A549 treated with GW870086 at 1 μM for 4 hours (cell line): ENCODE data around the gene AREG. TPM values are rescaled to one million over a fixed set of nuclear protein-coding genes. Genes with fewer than 3 reads are reported as not detected.

Experiments
- total RNA-seq: library from RNA; stranded (reverse); fragments of 200-300 nt; extraction: Qiagen RNA extraction; gene quantifications from 5 replicates; pipeline ENCODE4 v1.2.3, GENCODE V29; 2022; ENCODE audit warnings: low read depth

AREG gene
- 38.9 to 48.1 TPM (median 43.8 TPM) in 5 replicates for total RNA-seq

GRCh38 chr4:74444891-74445642 is at the start of gene AREG:
Gene AREG (plus strand): TSS chr4:74445136. CDS start chr4:74445346, 210 bp downstream.

Other genes starting within 250 kb of the AREG start
- not detected in 5 replicates for gene EPGN, start 136.7 kb upstream of the AREG start, total RNA-seq
- gene EREG, start 80.0 kb upstream of the AREG start, total RNA-seq = 14.3 to 28.3 TPM (median 21.8 TPM) in 5 replicates